Measurements from ENCODE around the gene NAIF1.

- TF ChIP-seq, protein P1, sequence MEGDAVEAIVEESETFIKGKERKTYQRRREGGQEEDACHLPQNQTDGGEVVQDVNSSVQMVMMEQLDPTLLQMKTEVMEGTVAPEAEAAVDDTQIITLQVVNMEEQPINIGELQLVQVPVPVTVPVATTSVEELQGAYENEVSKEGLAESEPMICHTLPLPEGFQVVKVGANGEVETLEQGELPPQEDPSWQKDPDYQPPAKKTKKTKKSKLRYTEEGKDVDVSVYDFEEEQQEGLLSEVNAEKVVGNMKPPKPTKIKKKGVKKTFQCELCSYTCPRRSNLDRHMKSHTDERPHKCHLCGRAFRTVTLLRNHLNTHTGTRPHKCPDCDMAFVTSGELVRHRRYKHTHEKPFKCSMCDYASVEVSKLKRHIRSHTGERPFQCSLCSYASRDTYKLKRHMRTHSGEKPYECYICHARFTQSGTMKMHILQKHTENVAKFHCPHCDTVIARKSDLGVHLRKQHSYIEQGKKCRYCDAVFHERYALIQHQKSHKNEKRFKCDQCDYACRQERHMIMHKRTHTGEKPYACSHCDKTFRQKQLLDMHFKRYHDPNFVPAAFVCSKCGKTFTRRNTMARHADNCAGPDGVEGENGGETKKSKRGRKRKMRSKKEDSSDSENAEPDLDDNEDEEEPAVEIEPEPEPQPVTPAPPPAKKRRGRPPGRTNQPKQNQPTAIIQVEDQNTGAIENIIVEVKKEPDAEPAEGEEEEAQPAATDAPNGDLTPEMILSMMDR (IDR thresholded peaks at IDR 0.05; ENCODE audit: poor library complexity, severe bottlenecking), result no peak
- TF ChIP-seq REST (IDR thresholded peaks at IDR 0.05; ENCODE audit: borderline replicate concordance) (no peak), EZH2 (IDR thresholded peaks at IDR 0.05; ENCODE audit: borderline replicate concordance, insufficient read depth, low read length, poor library complexity, severe bottlenecking) (no peak), EP300 (conservative IDR thresholded peaks at IDR 0.05; ENCODE audit: poor library complexity, severe bottlenecking) (no peak), POLR2AphosphoS5 (IDR thresholded peaks at IDR 0.05) (no peak)
Measured at GRCh38 chr9:128102196-128102595, 35.1 kb upstream of the NAIF1 start.
